ENCODE results near the gene DNPH1.

DNA sequence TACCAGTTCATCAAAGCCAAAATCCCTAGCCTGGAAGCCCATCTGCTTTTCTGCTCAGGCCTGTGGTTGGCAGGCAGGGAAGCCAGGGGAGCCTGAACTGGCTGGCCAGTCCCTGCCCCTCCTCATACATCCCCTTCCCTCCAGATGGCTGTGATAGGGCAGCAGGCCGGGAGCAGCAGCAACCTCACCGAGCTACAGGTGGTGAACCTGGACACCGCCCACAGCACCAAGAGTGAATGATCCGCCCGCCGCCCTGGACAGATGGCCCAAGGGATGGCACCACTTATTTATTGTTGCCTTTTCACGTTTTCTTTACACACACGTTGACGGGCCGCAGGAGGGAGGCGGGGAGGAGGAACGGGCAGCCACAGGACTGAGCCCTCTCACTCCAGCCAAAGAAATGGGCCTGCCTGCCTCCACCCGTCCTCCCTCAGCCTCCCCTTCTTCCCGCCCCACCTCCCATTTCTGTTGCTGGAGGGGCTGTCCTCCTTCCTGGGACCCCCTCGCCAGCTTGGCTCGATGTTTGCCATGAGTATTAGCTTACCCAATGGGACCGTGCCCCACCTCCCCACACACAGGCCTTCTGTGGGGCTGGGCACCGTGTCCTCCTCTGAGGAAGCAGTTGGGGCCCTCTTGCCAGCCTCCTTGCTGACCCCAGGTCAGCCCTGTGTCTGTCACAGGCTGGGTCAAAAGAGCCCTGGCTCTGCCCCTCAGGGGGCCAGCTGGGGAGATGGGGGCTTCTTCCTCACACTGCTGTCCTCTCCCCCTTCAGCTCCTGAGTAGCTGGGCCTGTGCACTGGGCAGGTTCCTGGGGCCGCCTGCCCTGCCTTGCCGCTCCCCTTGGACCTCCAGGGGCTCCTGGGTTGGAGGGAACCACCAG is 50.1 kb downstream of the DNPH1 start:
- TF ChIP-seq ZNF274 (IDR thresholded peaks at IDR 0.05; ENCODE audit: low read depth, low read length): no peak
- no peak for TF ChIP-seq SUZ12 (IDR thresholded peaks at IDR 0.05; ENCODE audit: extremely low read depth, insufficient read depth, insufficient read length)
- TF ChIP-seq YY1 (IDR thresholded peaks at IDR 0.05; ENCODE audit: insufficient read depth, insufficient read length): no peak
